Measurements from ENCODE around the gene CAPZA3. TPM values are rescaled to one million over a fixed set of nuclear protein-coding genes. Genes with fewer than 3 reads are reported as not detected.

CAPZA3 gene
- total and polyA plus RNA-seq, 2 donors (not counting 1 experiment from before 2014, with no cell fraction given): not detected

DNA sequence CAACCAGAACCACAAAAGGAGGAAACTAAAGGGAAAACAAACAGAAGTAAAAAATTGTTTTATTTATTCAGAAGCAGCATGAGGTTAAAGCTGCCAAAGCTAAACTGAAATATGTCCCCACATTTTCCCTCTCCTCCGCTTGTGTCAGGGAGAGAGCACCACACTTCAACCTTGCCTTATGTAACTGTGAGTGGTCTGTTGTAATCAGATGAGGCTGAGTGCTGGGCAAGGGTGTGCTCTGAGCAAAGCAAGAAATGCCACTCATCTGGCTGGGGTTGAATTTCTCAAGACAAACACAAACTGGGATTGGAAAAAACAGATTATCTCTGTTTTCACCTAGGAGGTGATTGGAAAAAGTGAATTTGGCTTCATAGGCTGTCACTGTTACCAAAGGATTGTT, 12.2 kb downstream of the CAPZA3 start:
- Histone ChIP-seq H2AFZ (ENCODE audit: insufficient read depth, low read depth, low read length, poor library complexity, severe bottlenecking) (no peak overlapping the region), H3K4me3 (ENCODE audit: control extremely low read depth in 1 of 5, extremely low read depth in 1 of 5, insufficient read depth in 1 of 5, low read depth in 2 of 5, low read length in 4 of 5) (no peak overlapping the region), H3K9me3 (ENCODE audit: control extremely low read depth in 1 of 3, control insufficient read depth in 2 of 3, insufficient read depth in 1 of 3, low read length in 2 of 3) (peaks cover 0 to 9% (median 0%) of the 10 kb centered on the region in 3 donors), H3K4me1 (ENCODE audit: control insufficient read depth in 2 of 2, insufficient read depth in 2 of 2, low read length in 2 of 2) (no peaks in the 10 kb centered on the region), H3K36me3 (replicated peaks in 1 of 2; ENCODE audit: control extremely low read depth in 1 of 2, control insufficient read depth in 1 of 2, extremely low read depth in 1 of 2, insufficient read depth in 2 of 2, low read length in 1 of 2) (no peaks in the 10 kb centered on the region), H3K4me2 (replicated peaks; ENCODE audit: low read depth, low read length, poor library complexity, severe bottlenecking) (no peak overlapping the region), H4K20me1 (ENCODE audit: control insufficient read depth, insufficient read depth, low read length, poor library complexity, severe bottlenecking) (no peaks in the 10 kb centered on the region), H3K9ac (ENCODE audit: low read length) (no peak overlapping the region), H3K27me3 (replicated peaks in 1 of 4; ENCODE audit: control extremely low read depth in 1 of 4, control insufficient read depth in 3 of 4, insufficient read depth in 4 of 4, low read length in 3 of 4) (no peaks in the 10 kb centered on the region), H3K79me2 (ENCODE audit: control insufficient read depth, insufficient read depth, low read length) (no peaks in the 10 kb centered on the region), H3K27ac (ENCODE audit: low read length in 2 of 2) (no peak overlapping the region)
- intact Hi-C loops (cut with micrococcal nuclease): no loop called here
- ChIA-PET CTCF (no interaction called here), POLR2A (no interaction called here)
- Mint-ChIP-seq H3K4me1 (no peaks in the 10 kb centered on the region), H3K27me3 (no peaks in the 10 kb centered on the region), H3K27ac (no peak overlapping the region), H3K9me3 (ENCODE audit: insufficient read depth) (no peaks in the 10 kb centered on the region), H3K4me3 (no peak overlapping the region)
- DNase-seq: no peak
- no peak for TF ChIP-seq EZH2 (IDR thresholded peaks at IDR 0.05; ENCODE audit: borderline replicate concordance, insufficient read depth, low read depth, low read length, poor library complexity, severe bottlenecking)
- TF ChIP-seq, protein P1, sequence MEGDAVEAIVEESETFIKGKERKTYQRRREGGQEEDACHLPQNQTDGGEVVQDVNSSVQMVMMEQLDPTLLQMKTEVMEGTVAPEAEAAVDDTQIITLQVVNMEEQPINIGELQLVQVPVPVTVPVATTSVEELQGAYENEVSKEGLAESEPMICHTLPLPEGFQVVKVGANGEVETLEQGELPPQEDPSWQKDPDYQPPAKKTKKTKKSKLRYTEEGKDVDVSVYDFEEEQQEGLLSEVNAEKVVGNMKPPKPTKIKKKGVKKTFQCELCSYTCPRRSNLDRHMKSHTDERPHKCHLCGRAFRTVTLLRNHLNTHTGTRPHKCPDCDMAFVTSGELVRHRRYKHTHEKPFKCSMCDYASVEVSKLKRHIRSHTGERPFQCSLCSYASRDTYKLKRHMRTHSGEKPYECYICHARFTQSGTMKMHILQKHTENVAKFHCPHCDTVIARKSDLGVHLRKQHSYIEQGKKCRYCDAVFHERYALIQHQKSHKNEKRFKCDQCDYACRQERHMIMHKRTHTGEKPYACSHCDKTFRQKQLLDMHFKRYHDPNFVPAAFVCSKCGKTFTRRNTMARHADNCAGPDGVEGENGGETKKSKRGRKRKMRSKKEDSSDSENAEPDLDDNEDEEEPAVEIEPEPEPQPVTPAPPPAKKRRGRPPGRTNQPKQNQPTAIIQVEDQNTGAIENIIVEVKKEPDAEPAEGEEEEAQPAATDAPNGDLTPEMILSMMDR (IDR thresholded peaks at IDR 0.05): no peak
- ATAC-seq (ENCODE audit: low read depth): no peak
- no CpG with 5 or more reads among the region's 1 CpG for WGBS (ENCODE audit: insufficient coverage)

DNA sequence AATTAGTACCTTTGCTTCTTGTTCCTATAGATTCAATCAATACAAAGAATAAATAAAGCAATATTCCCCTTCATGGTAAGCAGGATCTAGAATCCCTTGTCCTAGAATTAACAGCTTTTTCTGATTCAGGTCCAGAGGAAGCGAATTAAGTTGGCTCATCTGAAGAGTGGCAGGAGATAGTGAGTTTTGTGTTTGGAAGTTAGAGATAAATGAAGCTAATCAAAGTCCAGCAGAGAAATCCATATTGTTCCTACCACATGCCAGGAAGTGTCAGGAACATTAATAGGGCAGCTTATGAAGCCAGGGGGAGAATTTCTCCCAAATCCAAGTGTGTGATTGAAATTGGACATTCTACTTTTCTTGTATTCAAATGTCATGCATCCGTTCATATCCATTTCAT, 13.9 kb downstream of the CAPZA3 start:
- H3K4me3 Mint-ChIP-seq: no peak overlapping the region

More for the DNA sequence above, 13.9 kb downstream of the CAPZA3 start:
- Mint-ChIP-seq H3K27me3 (no peaks in the 10 kb centered on the region), H3K4me1 (no peaks in the 10 kb centered on the region), H3K9me3 (ENCODE audit: insufficient read depth) (no peaks in the 10 kb centered on the region), H3K27ac (no peak overlapping the region)
- Histone ChIP-seq H3K36me3 (replicated peaks in 1 of 2; ENCODE audit: control extremely low read depth in 1 of 2, control insufficient read depth in 1 of 2, extremely low read depth in 1 of 2, insufficient read depth in 2 of 2, low read length in 1 of 2) (no peaks in the 10 kb centered on the region), H3K4me2 (replicated peaks; ENCODE audit: low read depth, low read length, poor library complexity, severe bottlenecking) (no peak overlapping the region), H3K79me2 (ENCODE audit: control insufficient read depth, insufficient read depth, low read length) (no peaks in the 10 kb centered on the region), H3K9ac (ENCODE audit: low read length) (no peak overlapping the region), H2AFZ (ENCODE audit: insufficient read depth, low read depth, low read length, poor library complexity, severe bottlenecking) (no peak overlapping the region), H3K4me1 (ENCODE audit: control insufficient read depth in 2 of 2, insufficient read depth in 2 of 2, low read length in 2 of 2) (no peaks in the 10 kb centered on the region), H3K9me3 (ENCODE audit: control extremely low read depth in 1 of 3, control insufficient read depth in 2 of 3, insufficient read depth in 1 of 3, low read length in 2 of 3) (peaks cover 0 to 5% (median 0%) of the 10 kb centered on the region in 3 donors), H4K20me1 (ENCODE audit: control insufficient read depth, insufficient read depth, low read length, poor library complexity, severe bottlenecking) (no peaks in the 10 kb centered on the region), H3K27me3 (replicated peaks in 1 of 4; ENCODE audit: control extremely low read depth in 1 of 4, control insufficient read depth in 3 of 4, insufficient read depth in 4 of 4, low read length in 3 of 4) (no peaks in the 10 kb centered on the region), H3K27ac (ENCODE audit: low read length in 2 of 2) (no peak overlapping the region), H3K4me3 (ENCODE audit: control extremely low read depth in 1 of 5, extremely low read depth in 1 of 5, insufficient read depth in 1 of 5, low read depth in 2 of 5, low read length in 4 of 5) (no peak overlapping the region)
- TF ChIP-seq, protein P1 (IDR thresholded peaks at IDR 0.05): no peak
- TF ChIP-seq EZH2 (IDR thresholded peaks at IDR 0.05; ENCODE audit: borderline replicate concordance, insufficient read depth, low read depth, low read length, poor library complexity, severe bottlenecking): no peak
- ATAC-seq (ENCODE audit: low read depth): no peak
- ChIA-PET CTCF (no interaction called here), POLR2A (no interaction called here)
- intact Hi-C loops (cut with micrococcal nuclease): no loop called here
- whole genome bisulfite sequencing (ENCODE audit: insufficient coverage): no CpG with 5 or more reads among the region's 2 CpGs
- no peak for DNase-seq
